A673 (cell line): ENCODE results near the gene INPP4B.

Experiments used
- CTCF ChIP-seq: fragments of 300-800, 200-600 bp; sonication (generic); conservative IDR thresholded peaks from 2 replicates; pipeline ENCODE4 v1.5.1; 2017; ENCODE audit warnings: low read depth, mild to moderate bottlenecking, antibody characterized with exemption, low read length, moderate library complexity, mixed read lengths
- EZH2 ChIP-seq: fragments of 200-600 bp; sonication (generic); IDR thresholded peaks from 2 replicates; pipeline ENCODE4 v1.6.1; 2017; ENCODE audit warnings: borderline replicate concordance, low read depth, mild to moderate bottlenecking, mixed read lengths, antibody characterized with exemption, low read length; ENCODE audit not compliant: poor library complexity, severe bottlenecking

- TF ChIP-seq CTCF (no peak), EZH2 (no peak)
Observed at GRCh38 chr4:142365391-142365790, 480.7 kb downstream of the INPP4B start.
